Subcutaneous adipose tissue (tissue), 4 donors: ENCODE data around the gene APOBEC3B. TPM values are rescaled to one million over a fixed set of nuclear protein-coding genes. Genes with fewer than 3 reads are reported as not detected.

Experiments
- CTCF ChIP-seq: fragments of 450-650 bp; IDR thresholded peaks from one replicate; pipeline ENCODE4 v1.5.1; 2016; ENCODE audit warnings: low read depth, mild to moderate bottlenecking, control low read depth, antibody characterized with exemption, moderate library complexity
- total RNA-seq, 4 donors: library from RNA; depleted of rRNA; stranded (reverse); fragments of >200 nt; gene quantifications; one replicate each; pipeline ENCODE4 v1.1.0, GENCODE V29; 2016

APOBEC3B gene
- total RNA-seq, 4 donors from 2014 or later: 1.3 to 1.7 TPM; not detected in 2

DNA sequence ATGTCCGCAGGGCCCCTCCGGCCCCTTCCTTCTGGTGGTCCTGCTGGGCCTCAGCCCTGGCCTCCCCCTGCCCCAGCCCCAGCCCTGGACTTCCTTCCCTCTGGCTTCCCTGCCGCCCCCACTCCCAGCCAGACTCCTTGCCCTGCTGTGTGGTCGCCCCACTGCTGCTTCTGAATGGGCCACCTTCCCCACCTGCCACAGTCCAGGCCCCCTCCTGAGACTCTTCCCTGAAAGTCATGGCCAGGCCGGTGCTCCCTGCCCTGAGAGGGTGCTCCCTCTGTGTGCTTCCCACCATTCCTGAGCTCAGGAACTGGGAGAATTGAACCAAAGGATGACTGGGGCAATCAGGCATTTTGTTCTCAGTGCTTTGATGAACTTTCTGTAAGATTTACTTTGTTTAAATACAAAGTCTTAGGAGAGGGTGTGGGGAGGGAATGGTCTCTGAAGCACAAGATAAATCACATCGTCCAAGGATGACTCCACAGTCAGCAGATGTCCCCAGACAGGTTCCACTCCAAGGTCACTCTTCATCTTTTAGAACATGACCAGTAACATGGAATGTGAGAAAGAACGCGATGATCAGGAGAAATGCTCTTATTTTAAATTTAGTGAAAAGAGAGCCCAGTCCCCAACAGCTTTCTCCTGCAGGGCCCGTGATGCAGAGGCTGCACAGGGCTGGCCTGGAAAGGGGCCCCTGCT is 39.6 kb downstream of the APOBEC3B start:
- no peak for TF ChIP-seq CTCF

- TF ChIP-seq CTCF: no peak
These were observed 42.6 kb downstream of the APOBEC3B start for GRCh38 chr22:39024519-39025308.

- TF ChIP-seq CTCF: no peak
These were observed 44.5 kb downstream of the APOBEC3B start for GRCh38 chr22:39026509-39027150.

DNA sequence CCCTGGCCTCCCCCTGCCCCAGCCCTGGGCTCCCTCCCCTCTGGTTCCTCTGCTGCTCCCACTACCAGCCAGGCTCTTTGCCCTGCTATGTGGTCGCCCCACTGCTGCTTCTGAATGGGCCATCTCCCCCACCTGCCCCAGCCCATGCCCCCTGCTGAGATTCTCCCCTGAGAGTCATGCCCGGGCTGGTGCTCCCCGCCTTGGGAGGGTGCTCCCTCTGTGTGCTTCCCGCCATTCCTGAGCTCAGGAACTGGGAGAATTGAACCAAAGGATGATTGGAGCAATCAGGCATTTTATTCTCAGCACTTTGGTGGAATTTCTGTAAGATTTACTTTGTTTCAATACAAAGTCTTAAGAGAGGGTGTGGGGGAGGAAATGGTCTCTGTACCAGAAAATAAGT is 45.6 kb downstream of the APOBEC3B start:
- TF ChIP-seq CTCF: no peak

DNA sequence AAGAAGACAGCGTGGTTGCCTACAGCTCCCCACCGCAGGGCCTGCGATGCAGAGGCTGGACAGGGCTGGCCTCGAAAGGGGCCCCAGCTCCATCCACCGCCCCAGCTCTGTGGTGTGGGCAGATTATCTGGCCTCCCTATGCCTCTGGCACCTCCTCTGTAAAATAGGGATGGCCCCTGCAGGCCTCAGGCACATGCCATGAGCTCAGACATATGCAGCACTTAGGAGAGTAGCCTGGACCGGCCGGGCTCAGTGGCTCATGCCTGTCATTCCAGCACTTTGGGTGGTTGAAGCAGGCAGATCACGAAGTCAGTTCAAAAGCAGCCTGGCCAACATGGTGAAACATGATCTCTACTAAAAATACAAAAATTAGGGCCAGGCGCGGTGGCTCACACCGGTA is 46.1 kb downstream of the APOBEC3B start:
- TF ChIP-seq CTCF: no peak

- no peak for TF ChIP-seq CTCF
These were observed 47.1 kb downstream of the APOBEC3B start for GRCh38 chr22:39029227-39029626.

- no peak for TF ChIP-seq CTCF
These were observed 48.6 kb downstream of the APOBEC3B start for GRCh38 chr22:39030705-39031104.
